D721Med (cell line): ENCODE measurements around the gene STARD7.

Experiments used
- DNase-seq: peaks from one replicate; pipeline ENCODE4 v3.0.0; 2011; ENCODE audit warnings: low spot score; ENCODE audit not compliant: insufficient read length
- FAIRE-seq: peaks from 2 replicates; lab custom pipeline; 2011; peaks lifted over from hg19 to GRCh38; lab: Jason Lieb, UNC
- CTCF ChIP-seq: IDR thresholded peaks from 2 replicates; pipeline ENCODE4 v1.5.1; 2012; ENCODE audit warnings: mild to moderate bottlenecking, control low read depth; ENCODE audit not compliant: insufficient read depth; ENCODE audit errors: missing control alignments

The STARD7 gene

GRCh38 chr2:96213379-96213778 is 4.8 kb upstream of the STARD7 start:
- DNase-seq (no peak), FAIRE-seq (no peak)
- no peak for TF ChIP-seq CTCF

GRCh38 chr2:96212339-96212738 is 3.7 kb upstream of the STARD7 start:
- no peak for TF ChIP-seq CTCF
- FAIRE-seq, result no peak

GRCh38 chr2:96209729-96210085 is 1.1 kb upstream of the STARD7 start:
- TF ChIP-seq CTCF, result no peak
- FAIRE-seq (no peak), DNase-seq (no peak)

More at GRCh38 chr2:96212339-96212738, 3.7 kb upstream of the STARD7 start:
- no peak for DNase-seq

GRCh38 chr2:96209011-96209728 is 543 bp upstream of the STARD7 start:
- DNase-seq, result no peak
- TF ChIP-seq CTCF, result no peak
- FAIRE-seq, result no peak

DNA sequence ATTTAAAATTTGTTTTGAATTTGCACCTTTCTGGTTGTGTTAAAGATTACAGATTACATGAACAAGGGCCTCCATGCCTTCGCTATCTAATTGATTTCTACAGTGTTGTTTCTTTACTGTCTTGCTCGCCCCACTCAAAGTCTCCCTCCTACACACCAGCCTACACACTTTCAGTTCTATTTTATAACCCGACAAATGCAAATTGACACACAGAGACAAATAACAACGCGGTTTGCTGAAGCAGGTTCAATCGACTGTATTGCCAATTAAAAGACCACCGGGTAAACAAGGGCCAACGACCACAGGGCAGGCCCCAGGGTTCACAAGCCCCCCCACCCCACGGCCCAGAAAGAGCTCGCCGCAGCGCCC is 869 bp downstream of the STARD7 start:
- TF ChIP-seq CTCF, result no peak
- no peak for DNase-seq
- FAIRE-seq, result no peak

DNA sequence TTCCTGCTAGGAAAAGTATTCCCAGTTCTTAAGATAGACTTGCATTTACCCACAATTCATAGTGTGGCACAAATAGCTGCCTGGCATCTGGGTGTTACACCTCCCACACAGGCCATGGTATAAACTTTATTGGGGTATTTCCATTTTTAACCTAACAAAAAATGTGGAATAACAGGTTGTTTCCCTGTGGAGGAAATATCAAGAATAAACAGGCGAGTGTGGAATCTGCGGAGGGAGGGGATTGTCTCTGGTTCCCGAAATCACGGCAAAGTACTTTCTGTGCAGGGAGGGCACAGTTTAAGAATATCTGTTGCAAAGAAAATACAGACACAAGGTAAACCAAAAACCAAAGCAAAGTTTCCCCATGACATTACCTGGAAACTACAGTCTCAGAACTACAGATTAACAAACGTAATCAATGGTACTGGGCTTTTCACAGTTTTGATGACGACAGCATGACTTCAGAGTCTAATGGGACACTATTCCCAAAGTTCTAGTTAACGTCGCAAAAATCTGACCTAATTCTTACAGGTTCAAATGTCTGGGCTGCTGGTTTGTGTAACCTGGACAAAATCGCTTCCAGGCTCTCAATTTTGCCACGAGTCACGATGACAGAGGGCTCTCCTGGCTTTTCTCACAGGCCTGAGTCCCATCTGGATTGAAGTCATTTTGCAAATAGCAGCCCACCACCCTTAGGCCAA is 1.4 kb downstream of the STARD7 start:
- FAIRE-seq (no peak), DNase-seq (no peak)
- TF ChIP-seq CTCF, result no peak

- DNase-seq (no peak), FAIRE-seq (no peak)
These were observed 2.7 kb downstream of the STARD7 start for GRCh38 chr2:96205888-96206287.

More at GRCh38 chr2:96205888-96206287, 2.7 kb downstream of the STARD7 start:
- TF ChIP-seq CTCF, result no peak
